ENCODE measurements around the gene BCAR3.

BCAR3 gene

GRCh38 chr1:93672069-93672468 lies 9.6 kb downstream of the BCAR3 start:
- H3K23ac ChIP-seq (ENCODE audit: low read length): no peak overlapping the region
- no peak overlapping the region for H4K12ac ChIP-seq (ENCODE audit: low read depth, low read length)
- no peak overlapping the region for H2AFZ ChIP-seq (ENCODE audit: insufficient read depth, low read length, poor library complexity)
- no peak overlapping the region for H3K27ac ChIP-seq (ENCODE audit: low read depth, low read length)
- no peak overlapping the region for H3K18ac ChIP-seq (ENCODE audit: low read length)
- DNase-seq: peak in 1 of 2 donors; percentile 37
- H3K27me3 ChIP-seq (ENCODE audit: insufficient read depth, low read length): no peaks in the 10 kb centered on the region
- peaks cover 8% of the 10 kb centered on the region for H3K79me2 ChIP-seq (ENCODE audit: control insufficient read depth, insufficient read depth, low read length, poor library complexity)
- H3K4me2 ChIP-seq (ENCODE audit: low read length): no peak overlapping the region
- H4K91ac ChIP-seq (ENCODE audit: low read depth, low read length): no peak overlapping the region
- peaks cover 3% of the 10 kb centered on the region for H3K79me1 ChIP-seq (ENCODE audit: low read length)
- no peak overlapping the region for H4K8ac ChIP-seq (ENCODE audit: low read depth, low read length)
- H2BK5ac ChIP-seq (ENCODE audit: low read depth, low read length, poor library complexity): no peak overlapping the region
- no peak overlapping the region for H3K14ac ChIP-seq (ENCODE audit: low read length)
- H2AK5ac ChIP-seq (ENCODE audit: low read length): no peak overlapping the region
- peaks cover 22 to 27% of the 10 kb centered on the region in 2 experiments for H3K4me1 ChIP-seq (ENCODE audit: control insufficient read depth in 1 of 2, insufficient read depth in 2 of 2, low read length in 2 of 2)
- no peak overlapping the region for H2BK12ac ChIP-seq (ENCODE audit: low read length)
- no peak overlapping the region for H2BK120ac ChIP-seq (ENCODE audit: insufficient read depth, low read length, poor library complexity)
- H3K9me3 ChIP-seq (ENCODE audit: insufficient read depth, low read depth, low read length): no peaks in the 10 kb centered on the region
- no peak overlapping the region for H3K9ac ChIP-seq (ENCODE audit: low read length)
- WGBS (ENCODE audit: extremely low coverage, insufficient coverage, insufficient read length): no CpG with 5 or more reads among the region's 1 CpG
- peaks cover 16 to 18% of the 10 kb centered on the region in 2 experiments for H3K36me3 ChIP-seq (ENCODE audit: control insufficient read depth in 1 of 2, insufficient read depth in 2 of 2, low read length in 2 of 2)
- no peak overlapping the region for H3K4me3 ChIP-seq (ENCODE audit: low read depth, low read length)
- no peak overlapping the region for H3K4ac ChIP-seq (ENCODE audit: low read depth, low read length)

- H2AK5ac ChIP-seq (ENCODE audit: low read length): no peak overlapping the region
- H4K8ac ChIP-seq (ENCODE audit: low read depth, low read length): no peak overlapping the region
- no peak overlapping the region for H3K4me3 ChIP-seq (ENCODE audit: low read depth, low read length)
- H3K18ac ChIP-seq (ENCODE audit: low read length): no peak overlapping the region
- no peak overlapping the region for H2BK12ac ChIP-seq (ENCODE audit: low read length)
- H3K9me3 ChIP-seq (ENCODE audit: insufficient read depth, low read depth, low read length): no peaks in the 10 kb centered on the region
- H3K4me1 ChIP-seq (ENCODE audit: control insufficient read depth in 1 of 2, insufficient read depth in 2 of 2, low read length in 2 of 2): peaks cover 27 to 30% of the 10 kb centered on the region in 2 experiments
- no peak overlapping the region for H3K14ac ChIP-seq (ENCODE audit: low read length)
- H2BK5ac ChIP-seq (ENCODE audit: low read depth, low read length, poor library complexity): no peak overlapping the region
- H3K79me1 ChIP-seq (ENCODE audit: low read length): peaks cover 8% of the 10 kb centered on the region
- no peak overlapping the region for H4K12ac ChIP-seq (ENCODE audit: low read depth, low read length)
- no peak overlapping the region for H2BK120ac ChIP-seq (ENCODE audit: insufficient read depth, low read length, poor library complexity)
- no peak for DNase-seq
- no peak overlapping the region for H3K23ac ChIP-seq (ENCODE audit: low read length)
- no peaks in the 10 kb centered on the region for H3K27me3 ChIP-seq (ENCODE audit: insufficient read depth, low read length)
- no CpG with 5 or more reads among the region's 11 CpGs for WGBS (ENCODE audit: extremely low coverage, insufficient coverage, insufficient read length)
- no peak overlapping the region for H2AFZ ChIP-seq (ENCODE audit: insufficient read depth, low read length, poor library complexity)
- H3K4ac ChIP-seq (ENCODE audit: low read depth, low read length): no peak overlapping the region
- H3K27ac ChIP-seq (ENCODE audit: low read depth, low read length): no peak overlapping the region
- peaks cover 16 to 17% of the 10 kb centered on the region in 2 experiments for H3K36me3 ChIP-seq (ENCODE audit: control insufficient read depth in 1 of 2, insufficient read depth in 2 of 2, low read length in 2 of 2)
- no peak overlapping the region for H3K4me2 ChIP-seq (ENCODE audit: low read length)
- H3K79me2 ChIP-seq (ENCODE audit: control insufficient read depth, insufficient read depth, low read length, poor library complexity): peaks cover 6% of the 10 kb centered on the region
- H4K91ac ChIP-seq (ENCODE audit: low read depth, low read length): no peak overlapping the region
- no peak overlapping the region for H3K9ac ChIP-seq (ENCODE audit: low read length)
Observed at GRCh38 chr1:93671099-93671621, 10.5 kb downstream of the BCAR3 start.

- no peaks in the 10 kb centered on the region for H3K27me3 ChIP-seq (ENCODE audit: insufficient read depth, low read length)
- H3K79me2 ChIP-seq (ENCODE audit: control insufficient read depth, insufficient read depth, low read length, poor library complexity): peaks cover 5% of the 10 kb centered on the region
- H3K9ac ChIP-seq (ENCODE audit: low read length): no peak overlapping the region
- peaks cover 15% of the 10 kb centered on the region for H3K79me1 ChIP-seq (ENCODE audit: low read length)
- no peak overlapping the region for H4K91ac ChIP-seq (ENCODE audit: low read depth, low read length)
- no peak overlapping the region for H2BK120ac ChIP-seq (ENCODE audit: insufficient read depth, low read length, poor library complexity)
- no peak for DNase-seq
- peaks cover 27 to 32% of the 10 kb centered on the region in 2 experiments for H3K4me1 ChIP-seq (ENCODE audit: control insufficient read depth in 1 of 2, insufficient read depth in 2 of 2, low read length in 2 of 2)
- peaks cover 16 to 17% of the 10 kb centered on the region in 2 experiments for H3K36me3 ChIP-seq (ENCODE audit: control insufficient read depth in 1 of 2, insufficient read depth in 2 of 2, low read length in 2 of 2)
- no peak overlapping the region for H3K4me2 ChIP-seq (ENCODE audit: low read length)
- no peak overlapping the region for H3K23ac ChIP-seq (ENCODE audit: low read length)
- H3K14ac ChIP-seq (ENCODE audit: low read length): no peak overlapping the region
- no CpG with 5 or more reads among the region's 1 CpG for WGBS (ENCODE audit: extremely low coverage, insufficient coverage, insufficient read length)
- no peak overlapping the region for H3K4ac ChIP-seq (ENCODE audit: low read depth, low read length)
- H3K9me3 ChIP-seq (ENCODE audit: insufficient read depth, low read depth, low read length): no peaks in the 10 kb centered on the region
- H3K4me3 ChIP-seq (ENCODE audit: low read depth, low read length): no peak overlapping the region
- no peak overlapping the region for H2AK5ac ChIP-seq (ENCODE audit: low read length)
- no peak overlapping the region for H3K27ac ChIP-seq (ENCODE audit: low read depth, low read length)
- H2BK5ac ChIP-seq (ENCODE audit: low read depth, low read length, poor library complexity): no peak overlapping the region
- H2AFZ ChIP-seq (ENCODE audit: insufficient read depth, low read length, poor library complexity): peak overlapping the region; percentile 35
- H4K8ac ChIP-seq (ENCODE audit: low read depth, low read length): no peak overlapping the region
- H4K12ac ChIP-seq (ENCODE audit: low read depth, low read length): no peak overlapping the region
- no peak overlapping the region for H3K18ac ChIP-seq (ENCODE audit: low read length)
- H2BK12ac ChIP-seq (ENCODE audit: low read length): no peak overlapping the region
Observed at GRCh38 chr1:93670141-93670540, 11.5 kb downstream of the BCAR3 start.

GRCh38 chr1:93669369-93669768 lies 12.3 kb downstream of the BCAR3 start:
- H3K4me3 ChIP-seq (ENCODE audit: low read depth, low read length): no peak overlapping the region

More at GRCh38 chr1:93669369-93669768, 12.3 kb downstream of the BCAR3 start:
- Histone ChIP-seq H3K36me3 (ENCODE audit: control insufficient read depth in 1 of 2, insufficient read depth in 2 of 2, low read length in 2 of 2) (peaks cover 12 to 13% of the 10 kb centered on the region in 2 experiments), H3K23ac (ENCODE audit: low read length) (no peak overlapping the region), H4K12ac (ENCODE audit: low read depth, low read length) (no peak overlapping the region), H4K8ac (ENCODE audit: low read depth, low read length) (no peak overlapping the region), H3K27ac (ENCODE audit: low read depth, low read length) (no peak overlapping the region), H2BK5ac (ENCODE audit: low read depth, low read length, poor library complexity) (no peak overlapping the region), H2BK120ac (ENCODE audit: insufficient read depth, low read length, poor library complexity) (no peak overlapping the region), H3K27me3 (ENCODE audit: insufficient read depth, low read length) (no peaks in the 10 kb centered on the region), H4K91ac (ENCODE audit: low read depth, low read length) (no peak overlapping the region), H3K4me2 (ENCODE audit: low read length) (peak overlapping the region; percentile 11), H3K9me3 (ENCODE audit: insufficient read depth, low read depth, low read length) (no peaks in the 10 kb centered on the region), H3K18ac (ENCODE audit: low read length) (no peak overlapping the region), H2BK12ac (ENCODE audit: low read length) (no peak overlapping the region), H3K14ac (ENCODE audit: low read length) (no peak overlapping the region), H2AFZ (ENCODE audit: insufficient read depth, low read length, poor library complexity) (no peak overlapping the region), H3K9ac (ENCODE audit: low read length) (no peak overlapping the region), H3K79me1 (ENCODE audit: low read length) (peaks cover 17% of the 10 kb centered on the region), H3K79me2 (ENCODE audit: control insufficient read depth, insufficient read depth, low read length, poor library complexity) (peaks cover 7% of the 10 kb centered on the region), H3K4ac (ENCODE audit: low read depth, low read length) (no peak overlapping the region), H2AK5ac (ENCODE audit: low read length) (no peak overlapping the region), H3K4me1 (ENCODE audit: control insufficient read depth in 1 of 2, insufficient read depth in 2 of 2, low read length in 2 of 2) (peaks cover 30 to 38% of the 10 kb centered on the region in 2 experiments)
- WGBS (ENCODE audit: extremely low coverage, insufficient coverage, insufficient read length): no CpG with 5 or more reads among the region's 4 CpGs
- no peak for DNase-seq
